ENCODE results near the gene SMCO4. TPM values are rescaled to one million over a fixed set of nuclear protein-coding genes. Genes with fewer than 3 reads are reported as not detected.
"Not testable (repeated sequence)": the region's sequence is repeated elsewhere in the genome, so short reads cannot be mapped to it uniquely, and the experiment has no call there.

Gene SMCO4
- total RNA-seq, 1 donor from 2014 or later, result 43.4 TPM

DNA sequence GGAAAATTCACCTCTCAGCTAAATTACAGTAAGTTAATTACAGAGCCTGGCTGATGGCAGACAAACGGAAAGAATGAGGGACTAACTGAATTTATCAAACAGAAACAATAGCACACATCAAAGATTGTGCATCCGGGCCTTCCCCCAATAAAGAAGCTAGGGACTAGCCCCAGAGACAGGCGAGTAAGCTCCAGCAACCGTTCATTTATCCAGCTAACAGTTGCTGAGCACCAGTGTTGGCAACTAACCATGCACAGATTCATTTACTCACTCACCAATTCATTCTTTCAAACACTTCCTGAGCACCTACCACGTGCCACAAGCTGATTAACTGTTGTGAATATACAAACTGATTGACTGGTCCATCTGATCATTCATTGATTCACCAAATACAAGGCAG lies 51.2 kb downstream of the SMCO4 start:
- intact Hi-C loops (cut with DNase I), result no loop called here
- DNase-seq (no peak), ATAC-seq (ENCODE audit: poor library complexity) (no peak)

DNA sequence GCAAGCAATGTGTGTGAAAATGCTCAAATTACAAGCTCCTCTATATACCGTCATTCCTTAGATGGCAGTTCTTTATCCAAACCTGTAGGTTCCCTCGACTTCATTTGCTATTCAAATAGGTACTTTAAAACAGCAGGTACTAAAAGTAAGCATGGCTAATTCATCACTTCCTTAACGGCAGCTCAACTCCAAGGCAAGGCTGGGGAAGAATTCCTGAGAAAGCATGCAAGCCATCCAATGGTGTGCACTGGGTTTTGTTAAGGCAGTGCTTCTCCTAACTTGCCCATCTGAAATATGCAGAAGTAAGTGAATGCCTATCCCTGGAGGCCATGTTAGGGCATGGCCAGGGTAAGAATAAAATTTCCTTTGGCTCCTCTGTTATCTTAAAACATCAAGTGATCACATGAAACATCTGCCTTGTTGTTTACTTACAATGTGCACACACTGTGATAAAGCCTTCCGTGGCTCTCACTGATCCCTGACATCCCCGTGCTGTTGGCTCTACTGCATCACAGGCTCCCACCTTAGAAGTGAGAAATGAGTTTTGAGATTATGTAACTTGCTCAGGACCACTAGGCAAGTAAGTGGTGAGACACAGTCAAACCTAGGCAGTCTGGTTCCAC lies 52.1 kb downstream of the SMCO4 start:
- ATAC-seq (ENCODE audit: poor library complexity) (no peak), DNase-seq (no peak)
- intact Hi-C loops (cut with DNase I), result no loop called here

DNA sequence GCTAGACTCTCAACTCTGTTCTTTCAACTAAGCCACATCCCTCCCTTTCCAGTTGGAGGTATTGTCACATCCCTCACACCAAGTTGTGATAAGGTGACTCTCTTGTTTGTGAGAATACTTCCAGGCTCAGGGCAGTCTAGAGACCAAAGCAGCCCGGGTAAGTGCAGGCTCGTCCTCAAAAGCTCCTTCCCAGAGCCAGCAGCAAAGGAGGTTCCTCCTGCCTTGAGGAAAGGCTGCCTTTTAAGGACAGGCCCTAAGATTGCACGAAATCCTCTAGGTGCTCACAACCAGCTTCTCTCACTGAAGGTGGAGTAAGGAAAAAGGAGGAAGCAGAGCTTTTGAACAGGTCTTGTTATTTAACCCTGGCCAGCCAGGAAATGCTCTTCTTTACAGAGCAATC lies 53.4 kb downstream of the SMCO4 start:
- intact Hi-C loops (cut with DNase I), result no loop called here
- ATAC-seq (ENCODE audit: poor library complexity), result no peak
- no peak for DNase-seq

- ATAC-seq (ENCODE audit: poor library complexity) (peak; percentile 58), DNase-seq (no peak)
- intact Hi-C loops (cut with DNase I), result no loop called here
Observed at GRCh38 chr11:93487032-93487483, 56.1 kb downstream of the SMCO4 start.

DNA sequence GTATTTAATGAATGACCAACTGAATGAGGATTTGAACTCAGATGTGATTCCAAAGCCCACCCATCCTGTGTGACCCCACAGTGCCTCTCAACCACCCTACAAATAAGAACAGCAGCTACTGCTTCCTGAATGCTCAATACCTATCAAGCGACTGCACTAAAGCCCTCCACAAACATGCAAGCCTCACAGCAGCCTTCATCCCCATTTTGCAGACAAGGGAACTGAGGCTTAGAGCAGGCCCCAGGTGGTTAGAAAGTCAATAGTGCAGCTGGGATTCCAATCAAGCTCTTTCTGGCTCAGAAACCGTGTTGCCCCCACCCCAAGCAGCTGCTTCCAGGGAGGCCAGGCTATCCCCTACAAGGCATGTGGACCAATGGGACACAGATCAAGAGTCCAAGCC lies 57.2 kb downstream of the SMCO4 start:
- DNase-seq (no peak), ATAC-seq (ENCODE audit: poor library complexity) (no peak)
- intact Hi-C loops (cut with DNase I), result no loop called here

- no peak for DNase-seq
- intact Hi-C loops (cut with DNase I), result no loop called here
- ATAC-seq (ENCODE audit: poor library complexity), result no peak
Observed at GRCh38 chr11:93484716-93485115, 58.5 kb downstream of the SMCO4 start.

DNA sequence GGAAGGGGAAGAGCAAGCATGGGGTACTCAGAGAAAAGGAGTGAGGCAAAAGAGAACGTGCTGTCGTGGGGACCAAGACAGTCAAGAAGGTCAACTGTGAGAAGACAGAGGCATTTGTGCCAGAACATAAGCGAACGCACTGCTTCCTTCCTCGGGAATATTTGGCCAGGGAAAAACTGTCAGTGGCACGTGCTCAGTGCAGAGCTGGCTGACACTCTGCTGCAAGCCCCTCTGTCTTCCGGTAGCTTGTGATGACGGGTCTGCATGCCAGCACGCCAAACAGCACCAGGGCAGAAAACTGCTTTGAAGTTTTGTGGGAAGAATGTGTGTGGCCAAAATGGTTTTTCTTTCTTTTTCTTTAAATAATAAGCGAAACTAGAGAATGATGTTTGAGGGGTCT lies 60.6 kb downstream of the SMCO4 start:
- intact Hi-C loops (cut with DNase I), result no loop called here
- DNase-seq (no peak), ATAC-seq (ENCODE audit: poor library complexity) (no peak)

GRCh38 chr11:93481696-93482095 lies 61.5 kb downstream of the SMCO4 start:
- DNase-seq (no peak), ATAC-seq (ENCODE audit: poor library complexity) (peak; percentile 66)
- intact Hi-C loops (cut with DNase I), result no loop called here

DNA sequence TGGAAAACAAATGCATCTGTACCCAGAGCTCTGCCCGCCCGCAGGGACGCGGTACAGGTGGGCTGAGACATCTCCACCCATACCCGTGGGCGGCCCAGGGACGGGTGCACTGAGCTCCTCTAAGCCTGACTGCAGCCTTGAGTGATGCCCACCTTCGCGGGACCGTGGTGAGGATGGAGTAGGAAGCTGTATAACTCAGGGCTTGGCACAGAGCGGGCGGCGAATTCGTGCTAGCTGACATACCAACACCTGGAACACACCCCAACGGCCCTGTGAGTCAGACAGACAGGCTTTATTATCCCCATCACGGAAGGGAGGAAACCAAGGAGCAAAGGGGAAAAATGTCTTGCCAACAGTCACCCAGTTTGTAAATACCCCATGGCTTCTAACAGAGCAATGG lies 61.9 kb downstream of the SMCO4 start:
- no peak for ATAC-seq (ENCODE audit: poor library complexity)

GRCh38 chr11:93480756-93481155 lies 62.4 kb downstream of the SMCO4 start:
- intact Hi-C loops (cut with DNase I), result no loop called here
- DNase-seq (no peak), ATAC-seq (ENCODE audit: poor library complexity) (no peak)

More for the DNA sequence above, 61.9 kb downstream of the SMCO4 start:
- intact Hi-C loops (cut with DNase I), result no loop called here
- DNase-seq, result no peak

- no peak for ATAC-seq (ENCODE audit: poor library complexity)
- DNase-seq, result no peak
- intact Hi-C loops (cut with DNase I), result no loop called here
Observed at GRCh38 chr11:93480256-93480655, 62.9 kb downstream of the SMCO4 start.

DNA sequence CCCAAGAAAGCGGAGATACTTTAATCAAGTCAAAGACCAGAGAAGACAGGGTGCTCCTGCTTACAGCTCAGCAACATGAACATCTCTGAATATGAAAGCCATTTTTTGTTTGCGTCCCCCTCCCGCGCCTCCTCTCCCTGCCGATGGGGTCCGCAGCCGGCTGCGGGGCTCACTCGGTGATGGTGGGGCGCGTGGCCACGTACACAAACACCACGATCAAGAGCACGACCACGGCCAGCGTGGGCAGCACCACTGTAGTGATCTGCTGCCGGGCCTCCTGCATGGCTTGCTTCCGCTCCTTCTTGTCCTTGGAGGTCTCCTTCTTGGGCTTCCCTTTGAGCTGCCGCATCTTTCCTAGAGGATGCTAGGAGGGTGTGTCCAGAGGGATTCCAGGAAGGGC lies 64.3 kb downstream of the SMCO4 start:
- intact Hi-C loops (cut with DNase I), result no loop called here
- ATAC-seq (ENCODE audit: poor library complexity) (no peak), DNase-seq (no peak)

GRCh38 chr11:93477684-93478234 lies 65.4 kb downstream of the SMCO4 start:
- DNase-seq (no peak), ATAC-seq (ENCODE audit: poor library complexity) (no peak)
- intact Hi-C loops (cut with DNase I), result no loop called here

DNA sequence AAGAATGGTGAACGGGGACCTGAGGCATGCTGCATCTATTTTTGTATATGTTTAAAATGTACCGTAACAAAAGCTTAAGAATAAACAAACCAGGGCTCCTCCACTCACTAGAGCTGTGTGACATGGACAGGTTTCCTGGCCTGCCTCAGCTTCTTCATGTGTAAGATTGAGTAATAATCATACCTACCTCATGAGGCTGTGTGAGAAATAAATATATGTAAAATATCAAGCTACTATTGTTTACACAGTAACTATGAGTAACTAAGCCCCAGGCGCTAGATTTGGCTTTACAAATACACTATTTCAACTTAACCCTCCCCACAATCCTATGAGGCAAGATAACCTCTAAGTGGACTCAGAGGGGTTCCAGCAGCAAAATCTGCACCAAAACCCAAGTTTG lies 66.4 kb downstream of the SMCO4 start:
- intact Hi-C loops (cut with DNase I), result no loop called here
- DNase-seq (no peak), ATAC-seq (ENCODE audit: poor library complexity) (no peak)

DNA sequence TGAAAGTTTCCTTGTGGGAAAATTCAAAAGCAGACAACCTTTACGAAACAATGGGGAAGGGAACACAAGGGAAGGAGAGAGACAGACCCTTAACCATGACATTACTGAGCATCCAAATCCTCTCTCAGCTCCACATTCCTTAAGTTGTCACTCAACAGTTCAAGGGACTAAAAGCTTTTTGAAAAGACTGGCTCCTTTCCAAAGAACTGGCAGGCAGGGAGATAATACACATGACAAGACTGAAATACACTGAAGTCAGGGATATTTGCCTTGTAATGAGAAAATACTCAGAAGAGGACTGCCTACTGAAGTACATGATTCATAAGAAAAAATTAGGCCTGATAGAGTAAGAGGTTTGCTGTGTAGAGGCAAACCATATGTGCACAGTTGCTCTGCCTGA lies 69.1 kb downstream of the SMCO4 start:
- intact Hi-C loops (cut with DNase I), result no loop called here
- DNase-seq (no peak), ATAC-seq (ENCODE audit: poor library complexity) (no peak)

- DNase-seq (no peak), ATAC-seq (ENCODE audit: poor library complexity) (no peak)
- intact Hi-C loops (cut with DNase I), result no loop called here
Observed at GRCh38 chr11:93468290-93468689, 74.9 kb downstream of the SMCO4 start.

GRCh38 chr11:93467054-93467453 lies 76.1 kb downstream of the SMCO4 start:
- no peak for ATAC-seq (ENCODE audit: poor library complexity)
- DNase-seq, result no peak
- intact Hi-C loops (cut with DNase I), result no loop called here

GRCh38 chr11:93464927-93465540 lies 78.2 kb downstream of the SMCO4 start:
- DNase-seq (no peak), ATAC-seq (ENCODE audit: poor library complexity) (no peak)
- intact Hi-C loops (cut with DNase I), result no loop called here

GRCh38 chr11:93463666-93464065 lies 79.5 kb downstream of the SMCO4 start:
- DNase-seq; ATAC-seq (ENCODE audit: poor library complexity); intact Hi-C loops (cut with DNase I): not testable (repeated sequence)

- no peak for ATAC-seq (ENCODE audit: poor library complexity)
- intact Hi-C loops (cut with DNase I), result no loop called here
- no peak for DNase-seq
Observed at GRCh38 chr11:93458286-93458685, 84.9 kb downstream of the SMCO4 start.
